Smooth muscle cell (in vitro differentiated cells): ENCODE results near the gene BICD1. TPM values are rescaled to one million over a fixed set of nuclear protein-coding genes. Genes with fewer than 3 reads are reported as not detected.

Experiments
- DNase-seq: peaks from one replicate; lab custom pipeline; 2025; ENCODE audit not compliant: unreplicated experiment; lab: John Stamatoyannopoulos, UW
- H2AFZ ChIP-seq: fragments of 200-600 bp; sonication (generic); 2 replicates; pipeline ENCODE4 v1.6.0; 2016; ENCODE audit warnings: antibody characterized with exemption, low read depth, mild to moderate bottlenecking
- H3F3A ChIP-seq: fragments of 200-600 bp; sonication (generic); 2 replicates; pipeline ENCODE4 v1.6.0; 2017; ENCODE audit warnings: antibody characterized with exemption, low read depth
- H3K27ac ChIP-seq: fragments of 200-600 bp; sonication (generic); 2 replicates; pipeline ENCODE4 v1.5.1; 2016; ENCODE audit warnings: low read depth, mild to moderate bottlenecking
- H3K27me3 ChIP-seq: fragments of 200-600 bp; sonication (generic); 2 replicates; pipeline ENCODE4 v1.6.1; 2016; ENCODE audit warnings: low read depth, mild to moderate bottlenecking
- H3K36me3 ChIP-seq: fragments of 200-600 bp; sonication (generic); 2 replicates; pipeline ENCODE4 v1.5.1; 2016; ENCODE audit warnings: low read depth
- H3K4me1 ChIP-seq: fragments of 200-600 bp; sonication (generic); 2 replicates; pipeline ENCODE4 v1.5.1; 2016; ENCODE audit warnings: low read depth
- H3K4me2 ChIP-seq: fragments of 200-600 bp; sonication (generic); 2 replicates; pipeline ENCODE4 v1.6.0; 2016; ENCODE audit warnings: mild to moderate bottlenecking
- H3K4me3 ChIP-seq: fragments of 200-600 bp; sonication (generic); 2 replicates; pipeline ENCODE4 v1.5.1; 2016; ENCODE audit warnings: mild to moderate bottlenecking
- H3K79me2 ChIP-seq: fragments of 200-600 bp; sonication (generic); 2 replicates; pipeline ENCODE4 v1.6.0; 2016; ENCODE audit warnings: low read depth, mild to moderate bottlenecking
- H3K9ac ChIP-seq: fragments of 200-600 bp; sonication (generic); 2 replicates; pipeline ENCODE4 v1.6.0; 2016; ENCODE audit warnings: low read depth
- H3K9me3 ChIP-seq: fragments of 200-600 bp; sonication (generic); replicated peaks from 2 replicates; pipeline ENCODE4 v1.5.1; 2016; ENCODE audit warnings: low read depth
- H4K20me1 ChIP-seq: fragments of 200-600 bp; sonication (generic); 2 replicates; pipeline ENCODE4 v1.6.0; 2016; ENCODE audit warnings: low read depth
- WGBS: methylation state at CpG from one replicate; pipeline ENCODE4 v1.1.7; 2016; ENCODE audit warnings: low lambda C conversion rate; 5-methylcytosine and 5-hydroxymethylcytosine counted together
- polyA plus RNA-seq: library from polyadenylated mRNA; unstranded; fragments of >200 nt; fragmentation: Nextera tagmentation; extraction: Ambion mirVana; gene quantifications from 2 replicates; pipeline ENCODE4 v1.2.1, GENCODE V29; 2016
- total RNA-seq: library from RNA; depleted of rRNA; stranded (reverse); fragments of >200 nt; gene quantifications from 2 replicates; pipeline ENCODE4 v1.2.3, GENCODE V29; 2014
- TF ChIP-seq, protein P1 (sequence below): fragments of 200-600 bp; sonication (generic); IDR thresholded peaks from 2 replicates; pipeline ENCODE4 v1.5.1; 2017; ENCODE audit warnings: borderline replicate concordance, mild to moderate bottlenecking, antibody characterized with exemption; ENCODE audit not compliant: insufficient read depth, poor library complexity, severe bottlenecking

The BICD1 gene
- total and polyA plus RNA-seq, 2 experiments from 2014 or later: 6.5 to 11.5 TPM

DNA sequence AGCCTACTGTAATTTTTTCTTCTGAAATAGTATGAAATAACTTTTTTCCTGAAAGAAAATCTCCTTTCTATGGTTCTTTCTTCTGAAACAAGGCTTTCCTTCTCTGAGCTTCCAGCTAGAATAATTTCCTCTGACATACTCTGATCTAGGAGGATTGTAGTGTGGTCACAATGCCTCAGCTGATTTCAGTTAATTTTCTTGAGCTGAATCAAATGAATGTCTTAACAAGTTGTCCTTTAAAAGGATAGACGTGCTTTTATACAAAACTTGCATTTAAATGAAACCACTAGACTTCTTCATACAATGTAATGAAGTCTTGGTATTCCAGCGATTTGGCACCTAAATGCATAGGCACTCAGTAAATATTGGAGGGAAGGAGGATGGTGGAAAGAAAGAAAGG, 94.4 kb downstream of the BICD1 start:
- TF ChIP-seq, protein P1, sequence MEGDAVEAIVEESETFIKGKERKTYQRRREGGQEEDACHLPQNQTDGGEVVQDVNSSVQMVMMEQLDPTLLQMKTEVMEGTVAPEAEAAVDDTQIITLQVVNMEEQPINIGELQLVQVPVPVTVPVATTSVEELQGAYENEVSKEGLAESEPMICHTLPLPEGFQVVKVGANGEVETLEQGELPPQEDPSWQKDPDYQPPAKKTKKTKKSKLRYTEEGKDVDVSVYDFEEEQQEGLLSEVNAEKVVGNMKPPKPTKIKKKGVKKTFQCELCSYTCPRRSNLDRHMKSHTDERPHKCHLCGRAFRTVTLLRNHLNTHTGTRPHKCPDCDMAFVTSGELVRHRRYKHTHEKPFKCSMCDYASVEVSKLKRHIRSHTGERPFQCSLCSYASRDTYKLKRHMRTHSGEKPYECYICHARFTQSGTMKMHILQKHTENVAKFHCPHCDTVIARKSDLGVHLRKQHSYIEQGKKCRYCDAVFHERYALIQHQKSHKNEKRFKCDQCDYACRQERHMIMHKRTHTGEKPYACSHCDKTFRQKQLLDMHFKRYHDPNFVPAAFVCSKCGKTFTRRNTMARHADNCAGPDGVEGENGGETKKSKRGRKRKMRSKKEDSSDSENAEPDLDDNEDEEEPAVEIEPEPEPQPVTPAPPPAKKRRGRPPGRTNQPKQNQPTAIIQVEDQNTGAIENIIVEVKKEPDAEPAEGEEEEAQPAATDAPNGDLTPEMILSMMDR: no peak
- Histone ChIP-seq H3K9me3 (no peaks in the 10 kb centered on the region), H3K36me3 (no peaks in the 10 kb centered on the region), H3K4me2 (no peak overlapping the region), H3K27me3 (no peaks in the 10 kb centered on the region), H3K4me3 (no peak overlapping the region), H3K4me1 (no peaks in the 10 kb centered on the region), H3F3A (no peaks in the 10 kb centered on the region), H3K27ac (no peak overlapping the region), H2AFZ (no peak overlapping the region), H4K20me1 (no peaks in the 10 kb centered on the region), H3K79me2 (no peaks in the 10 kb centered on the region), H3K9ac (no peak overlapping the region)
- 97% methylated on average over 2 of the region's 2 CpGs for WGBS
- DNase-seq: no peak

DNA sequence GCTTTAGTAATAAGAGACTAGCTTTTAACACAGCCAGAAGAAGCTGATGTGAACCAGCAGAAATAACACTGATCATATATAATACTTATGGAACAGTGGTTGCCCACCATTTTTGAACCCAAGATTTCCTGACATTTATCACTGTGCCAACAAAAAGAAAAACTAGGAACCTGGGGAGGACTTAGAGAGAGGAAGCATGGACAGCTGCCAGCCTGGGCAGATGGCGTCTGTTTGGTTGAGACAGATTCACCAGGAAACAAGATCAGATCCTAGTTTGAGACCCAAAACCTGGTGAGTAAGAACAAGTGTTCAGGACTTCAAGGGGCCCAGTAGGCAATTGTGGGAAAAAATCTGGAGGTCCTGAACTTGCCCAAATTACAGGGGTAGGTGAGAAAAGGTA, 95.3 kb downstream of the BICD1 start:
- no peaks in the 10 kb centered on the region for H3K4me1 ChIP-seq
- no peak overlapping the region for H2AFZ ChIP-seq
- no peaks in the 10 kb centered on the region for H3F3A ChIP-seq
- H3K27ac ChIP-seq: no peak overlapping the region
- no peaks in the 10 kb centered on the region for H3K9me3 ChIP-seq
- H3K36me3 ChIP-seq: no peaks in the 10 kb centered on the region
- H3K27me3 ChIP-seq: no peaks in the 10 kb centered on the region
- WGBS: 97% methylated on average over 1 of the region's 1 CpG
- TF ChIP-seq, protein P1: no peak
- no peaks in the 10 kb centered on the region for H3K79me2 ChIP-seq
- H3K4me2 ChIP-seq: no peak overlapping the region
- no peak for DNase-seq
- H3K9ac ChIP-seq: no peak overlapping the region
- H4K20me1 ChIP-seq: no peaks in the 10 kb centered on the region
- H3K4me3 ChIP-seq: no peak overlapping the region

DNA sequence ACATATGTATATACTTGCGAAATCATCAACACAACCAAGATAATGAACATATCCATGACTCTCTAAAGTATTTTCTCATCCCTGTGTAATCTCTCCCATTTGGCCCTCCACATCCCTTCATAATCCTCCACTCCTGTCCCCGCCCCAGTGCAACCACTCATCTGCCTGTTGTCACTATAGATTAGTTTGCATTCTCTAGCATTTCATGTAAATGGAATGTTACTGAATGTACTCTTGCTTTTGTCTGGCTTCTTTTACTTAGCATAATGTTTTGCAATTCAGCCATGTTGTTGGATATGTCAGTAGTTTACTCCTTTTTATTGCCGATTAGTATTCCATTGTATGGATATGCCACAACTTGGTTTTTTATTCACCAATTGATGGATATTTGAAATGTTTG, 99.1 kb downstream of the BICD1 start:
- WGBS: 97% methylated on average over 3 of the region's 3 CpGs
- no peaks in the 10 kb centered on the region for H3K27me3 ChIP-seq
- no peak overlapping the region for H2AFZ ChIP-seq
- H3K9me3 ChIP-seq: no peaks in the 10 kb centered on the region
- H4K20me1 ChIP-seq: no peaks in the 10 kb centered on the region
- H3K27ac ChIP-seq: no peak overlapping the region
- TF ChIP-seq, protein P1: no peak
- H3F3A ChIP-seq: no peaks in the 10 kb centered on the region
- H3K4me1 ChIP-seq: no peaks in the 10 kb centered on the region
- H3K4me2 ChIP-seq: no peak overlapping the region
- no peaks in the 10 kb centered on the region for H3K79me2 ChIP-seq
- no peak overlapping the region for H3K4me3 ChIP-seq
- H3K36me3 ChIP-seq: no peaks in the 10 kb centered on the region
- no peak for DNase-seq
- H3K9ac ChIP-seq: no peak overlapping the region

DNA sequence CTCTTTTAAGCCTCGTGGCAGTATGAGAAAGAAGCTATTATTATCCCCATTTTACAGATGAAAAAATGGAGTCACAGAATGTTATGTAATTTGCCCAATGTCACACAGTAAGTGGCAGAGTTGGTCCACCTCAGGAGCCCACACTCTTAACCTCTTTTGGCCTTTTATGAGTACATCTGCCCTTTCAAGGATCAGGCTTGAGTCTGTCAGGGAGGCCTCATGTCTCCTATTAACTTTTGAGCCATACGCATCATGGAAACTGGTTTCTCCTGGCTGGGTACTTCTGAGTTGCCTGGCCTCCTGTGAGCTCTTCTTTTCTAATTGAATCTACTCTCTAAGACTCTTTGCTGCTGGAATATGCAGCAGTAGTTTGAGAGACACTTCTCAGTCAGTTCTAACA, 101.7 kb downstream of the BICD1 start:
- H3K36me3 ChIP-seq: no peaks in the 10 kb centered on the region
- H3K9me3 ChIP-seq: no peaks in the 10 kb centered on the region
- no peak overlapping the region for H3K4me3 ChIP-seq
- H3K79me2 ChIP-seq: peaks cover 4% of the 10 kb centered on the region
- 94% methylated on average over 2 of the region's 2 CpGs for WGBS
- no peak overlapping the region for H3K9ac ChIP-seq
- H2AFZ ChIP-seq: no peak overlapping the region
- no peaks in the 10 kb centered on the region for H3F3A ChIP-seq
- no peaks in the 10 kb centered on the region for H3K27me3 ChIP-seq
- H3K4me1 ChIP-seq: no peaks in the 10 kb centered on the region
- H3K4me2 ChIP-seq: no peak overlapping the region
- no peaks in the 10 kb centered on the region for H4K20me1 ChIP-seq
- H3K27ac ChIP-seq: no peak overlapping the region
- DNase-seq: no peak
- TF ChIP-seq, protein P1: no peak
